G401 (cell line): ENCODE data around the gene ERF. TPM values are rescaled to one million over a fixed set of nuclear protein-coding genes. Genes with fewer than 3 reads are reported as not detected.
A peak's percentile ranks its signal among the peaks of the same experiment; 100 is the strongest.

Source experiments
- DNase-seq: peaks from one replicate; pipeline ENCODE4 v3.0.0-alpha.2; 2015; ENCODE audit warnings: low spot score
- in situ Hi-C: cut with HindIII; loops from 2 replicates; pipeline ENCODE4 v1.10.0; 2016; ENCODE audit warnings: low sequenced_read_pairs, mixed read lengths
- total RNA-seq: library from RNA; depleted of rRNA; stranded (reverse); fragments of >200 nt; shearing (Covaris generic); gene quantifications from 2 replicates; pipeline ENCODE4 v1.2.3, GENCODE V29; 2014

Gene ERF
- total RNA-seq, 1 experiment from 2014 or later, result 157 TPM

- no peak for DNase-seq
- in situ Hi-C loops, result no loop called here
Measured at GRCh38 chr19:42246922-42247639, 7.8 kb downstream of the ERF start.

- in situ Hi-C loops, result no loop called here
Measured at GRCh38 chr19:42246143-42246921, 8.6 kb downstream of the ERF start.

GRCh38 chr19:42245231-42245630 is 9.7 kb downstream of the ERF start:
- in situ Hi-C loops, result no loop called here
- no peak for DNase-seq

More at GRCh38 chr19:42246143-42246921, 8.6 kb downstream of the ERF start:
- peak; percentile 76 for DNase-seq

- in situ Hi-C loops, result no loop called here
- DNase-seq, result peak; percentile 95
Measured at GRCh38 chr19:42244347-42245220, 10.3 kb downstream of the ERF start.

GRCh38 chr19:42242512-42243409 is 12.2 kb downstream of the ERF start, which contains the start of gene GSK3A:
Gene GSK3A, minus strand, starts transcription at chr19:42242602. Its CDS starts 137 bp downstream, at chr19:42242465.
- peak; percentile 100 for DNase-seq
- in situ Hi-C loops, result no loop called here

GRCh38 chr19:42242069-42242511 is 12.8 kb downstream of the ERF start:
- in situ Hi-C loops, result no loop called here

GRCh38 chr19:42241279-42241678 is 13.6 kb downstream of the ERF start:
- in situ Hi-C loops, result no loop called here
- no peak for DNase-seq

More at GRCh38 chr19:42242069-42242511, 12.8 kb downstream of the ERF start:
- DNase-seq, result no peak

GRCh38 chr19:42239544-42240220 is 15.2 kb downstream of the ERF start:
- in situ Hi-C loops, result no loop called here
- no peak for DNase-seq

GRCh38 chr19:42235181-42235580 is 19.7 kb downstream of the ERF start:
- no peak for DNase-seq
- in situ Hi-C loops, result no loop called here

GRCh38 chr19:42234364-42234763 is 20.6 kb downstream of the ERF start:
- DNase-seq, result no peak
- in situ Hi-C loops, result no loop called here

- in situ Hi-C loops, result no loop called here
- DNase-seq, result no peak
Measured at GRCh38 chr19:42233678-42234292, 21.1 kb downstream of the ERF start.

- no peak for DNase-seq
- in situ Hi-C loops, result no loop called here
Measured at GRCh38 chr19:42233106-42233505, 21.8 kb downstream of the ERF start.

- DNase-seq, result no peak
- in situ Hi-C loops, result no loop called here
Measured at GRCh38 chr19:42232435-42232834, 22.5 kb downstream of the ERF start.

- in situ Hi-C loops, result no loop called here
- no peak for DNase-seq
Measured at GRCh38 chr19:42230571-42230970, 24.4 kb downstream of the ERF start.

GRCh38 chr19:42229855-42230351 is 25.0 kb downstream of the ERF start:
- in situ Hi-C loops, result no loop called here
- DNase-seq, result no peak

GRCh38 chr19:42229301-42229854 is 25.6 kb downstream of the ERF start:
- in situ Hi-C loops, result no loop called here
- DNase-seq, result no peak

- no peak for DNase-seq
- in situ Hi-C loops, result no loop called here
Measured at GRCh38 chr19:42228641-42229040, 26.3 kb downstream of the ERF start.
